Measurements from ENCODE around the gene CCDC83.
A peak's percentile ranks its signal among the peaks of the same experiment; 100 is the strongest.

DNA sequence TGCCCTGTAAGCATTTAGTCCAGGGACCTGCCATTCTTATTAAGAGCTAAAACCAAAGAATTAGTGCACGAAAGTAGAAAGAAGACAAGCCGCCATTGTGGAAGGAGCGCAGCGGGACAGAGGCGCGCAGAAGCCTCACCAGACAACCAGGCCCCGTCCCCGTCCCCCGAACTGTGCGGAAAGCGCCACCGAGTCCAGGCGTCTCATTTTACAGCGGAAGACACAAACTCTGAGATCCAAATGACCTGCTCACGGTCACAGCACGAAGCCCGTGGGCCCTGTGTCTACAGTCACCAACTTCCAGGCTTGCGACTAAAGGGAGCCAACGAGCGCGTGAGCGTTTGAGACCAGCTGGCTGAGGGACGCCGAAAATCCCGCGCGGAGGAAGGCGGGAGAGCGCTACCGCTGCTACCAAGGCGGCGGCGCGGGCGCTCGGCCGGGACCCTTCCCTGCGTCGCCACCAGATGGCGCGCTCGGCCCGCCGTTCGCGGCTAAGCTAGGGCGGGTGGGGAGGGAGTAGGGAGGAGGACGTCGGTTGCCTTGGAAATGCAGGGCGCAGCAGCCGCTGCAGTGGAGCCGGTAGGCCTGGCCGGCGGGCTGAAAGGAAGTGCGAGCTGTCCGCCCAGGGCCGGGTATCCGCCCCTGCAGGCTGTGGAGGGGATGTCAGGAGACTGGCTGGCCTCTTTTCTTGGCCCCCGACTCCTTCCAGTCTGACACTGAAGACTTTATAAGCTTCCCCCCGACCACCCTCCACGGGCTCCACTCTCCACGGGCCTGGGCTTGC, 434 bp upstream of the CCDC83 start:
- TF ChIP-seq, protein P1, sequence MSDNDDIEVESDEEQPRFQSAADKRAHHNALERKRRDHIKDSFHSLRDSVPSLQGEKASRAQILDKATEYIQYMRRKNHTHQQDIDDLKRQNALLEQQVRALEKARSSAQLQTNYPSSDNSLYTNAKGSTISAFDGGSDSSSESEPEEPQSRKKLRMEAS (IDR thresholded peaks at IDR 0.05; ENCODE audit: low read depth) = peak; percentile 94
- TF ChIP-seq, protein P2, sequence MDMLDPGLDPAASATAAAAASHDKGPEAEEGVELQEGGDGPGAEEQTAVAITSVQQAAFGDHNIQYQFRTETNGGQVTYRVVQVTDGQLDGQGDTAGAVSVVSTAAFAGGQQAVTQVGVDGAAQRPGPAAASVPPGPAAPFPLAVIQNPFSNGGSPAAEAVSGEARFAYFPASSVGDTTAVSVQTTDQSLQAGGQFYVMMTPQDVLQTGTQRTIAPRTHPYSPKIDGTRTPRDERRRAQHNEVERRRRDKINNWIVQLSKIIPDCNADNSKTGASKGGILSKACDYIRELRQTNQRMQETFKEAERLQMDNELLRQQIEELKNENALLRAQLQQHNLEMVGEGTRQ (IDR thresholded peaks at IDR 0.05; ENCODE audit: borderline replicate concordance, low read depth, low read length) = no peak
- TF ChIP-seq FOXJ3 (CRISPR knock-in tag; IDR thresholded peaks at IDR 0.05) = no peak
